Glutamatergic neuron (in vitro differentiated cells): ENCODE data around the gene SUCLG2. TPM values are rescaled to one million over a fixed set of nuclear protein-coding genes. Genes with fewer than 3 reads are reported as not detected.

Source experiments
- DNase-seq: peaks from one replicate; pipeline ENCODE4 v3.0.0; 2022
- H3K27ac Mint-ChIP-seq: one replicate; pipeline ENCODE4 v1.8.0; 2020; ENCODE audit warnings: mild to moderate bottlenecking, mixed read lengths, inconsistent platforms; ENCODE audit not compliant: unreplicated experiment
- H3K27me3 Mint-ChIP-seq: one replicate; pipeline ENCODE4 v1.8.0; 2020; ENCODE audit warnings: mild to moderate bottlenecking, moderate library complexity, mixed read lengths, inconsistent platforms; ENCODE audit not compliant: unreplicated experiment
- H3K36me3 Mint-ChIP-seq: one replicate; pipeline ENCODE4 v1.8.0; 2020; ENCODE audit warnings: mild to moderate bottlenecking, mixed read lengths, inconsistent platforms; ENCODE audit not compliant: unreplicated experiment
- H3K4me1 Mint-ChIP-seq: one replicate; pipeline ENCODE4 v1.8.0; 2020; ENCODE audit warnings: mild to moderate bottlenecking, low read depth, mixed read lengths, inconsistent platforms; ENCODE audit not compliant: unreplicated experiment
- H3K4me3 Mint-ChIP-seq: one replicate; pipeline ENCODE4 v1.8.0; 2020; ENCODE audit warnings: mild to moderate bottlenecking, mixed read lengths, inconsistent platforms; ENCODE audit not compliant: unreplicated experiment
- H3K9me3 Mint-ChIP-seq: one replicate; pipeline ENCODE4 v1.8.0; 2020; ENCODE audit warnings: mild to moderate bottlenecking, moderate library complexity, mixed read lengths, inconsistent platforms; ENCODE audit not compliant: unreplicated experiment
- CTCF ChIP-seq: fragments of 200-600 bp; sonication (generic); IDR thresholded peaks from one replicate; pipeline ENCODE4 v1.5.0; 2021; ENCODE audit not compliant: partially characterized antibody, unreplicated experiment
- total RNA-seq: library from RNA; stranded (reverse); fragmentation: NEBNext Ultra II Directional; extraction: Animal tissue kit (Norgen Biotek cat#: 25700); gene quantifications from one replicate; pipeline ENCODE4 v1.2.1, GENCODE V29; 2021; ENCODE audit not compliant: unreplicated experiment

Gene SUCLG2
- total RNA-seq, 1 donor from 2014 or later: 4.3 TPM

DNA sequence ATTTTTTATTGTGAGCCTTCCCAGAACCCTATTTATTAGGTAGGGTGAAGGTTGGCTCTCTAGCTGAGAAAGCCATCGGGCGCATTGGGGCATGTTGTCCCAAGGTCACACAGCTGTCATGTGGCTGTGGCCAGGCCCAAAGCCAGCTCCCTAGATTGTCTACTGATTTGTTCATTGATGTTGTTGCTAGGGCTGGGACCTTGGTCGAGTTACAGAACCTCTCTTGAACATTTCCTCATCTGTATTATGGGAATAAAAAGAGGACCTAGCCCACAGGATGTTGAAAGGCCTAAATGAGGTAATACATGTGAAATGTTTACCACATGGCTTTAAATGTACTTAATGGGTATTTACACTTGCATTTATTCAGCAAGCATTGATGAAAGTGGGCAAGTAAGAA lies 252.5 kb downstream of the SUCLG2 start:
- Mint-ChIP-seq H3K4me1 (no peaks in the 10 kb centered on the region), H3K4me3 (no peak overlapping the region), H3K27ac (no peak overlapping the region), H3K9me3 (no peaks in the 10 kb centered on the region), H3K27me3 (no peaks in the 10 kb centered on the region), H3K36me3 (no peaks in the 10 kb centered on the region)
- no peak for DNase-seq
- no peak for TF ChIP-seq CTCF

GRCh38 chr3:67400476-67400875 lies 253.9 kb downstream of the SUCLG2 start:
- Mint-ChIP-seq H3K27ac (no peak overlapping the region), H3K36me3 (no peaks in the 10 kb centered on the region), H3K9me3 (no peaks in the 10 kb centered on the region), H3K4me3 (no peak overlapping the region), H3K27me3 (no peaks in the 10 kb centered on the region), H3K4me1 (no peaks in the 10 kb centered on the region)
- no peak for DNase-seq
- TF ChIP-seq CTCF: no peak

- H3K27ac Mint-ChIP-seq: no peak overlapping the region
- H3K4me3 Mint-ChIP-seq: no peak overlapping the region
These were observed 265.2 kb downstream of the SUCLG2 start for GRCh38 chr3:67389176-67389575.

GRCh38 chr3:67388738-67389137 lies 265.7 kb downstream of the SUCLG2 start:
- H3K4me3 Mint-ChIP-seq: no peak overlapping the region
- no peaks in the 10 kb centered on the region for H3K9me3 Mint-ChIP-seq
- peaks cover 5% of the 10 kb centered on the region for H3K36me3 Mint-ChIP-seq
- H3K4me1 Mint-ChIP-seq: no peaks in the 10 kb centered on the region
- peaks cover 3% of the 10 kb centered on the region for H3K27me3 Mint-ChIP-seq
- no peak overlapping the region for H3K27ac Mint-ChIP-seq
- TF ChIP-seq CTCF: no peak
- no peak for DNase-seq

More at GRCh38 chr3:67389176-67389575, 265.2 kb downstream of the SUCLG2 start:
- peaks cover 3% of the 10 kb centered on the region for H3K27me3 Mint-ChIP-seq
- no peak for DNase-seq
- no peaks in the 10 kb centered on the region for H3K9me3 Mint-ChIP-seq
- no peak for TF ChIP-seq CTCF
- no peaks in the 10 kb centered on the region for H3K4me1 Mint-ChIP-seq
- H3K36me3 Mint-ChIP-seq: peaks cover 5% of the 10 kb centered on the region

- Mint-ChIP-seq H3K36me3 (no peaks in the 10 kb centered on the region), H3K27me3 (peaks cover 3% of the 10 kb centered on the region), H3K9me3 (no peaks in the 10 kb centered on the region), H3K4me3 (no peak overlapping the region), H3K27ac (no peak overlapping the region), H3K4me1 (no peaks in the 10 kb centered on the region)
- DNase-seq: no peak
- no peak for TF ChIP-seq CTCF
These were observed 268.0 kb downstream of the SUCLG2 start for GRCh38 chr3:67386451-67386850.
